GM12878 (cell line): ENCODE measurements around the gene VAC14. TPM values are rescaled to one million over a fixed set of nuclear protein-coding genes. Genes with fewer than 3 reads are reported as not detected.

Experiments
- ATAC-seq: fragments of 200-7000 bp; cut with Tn5 transposase; 3 replicates; pipeline ENCODE4 v1.9.1; 2020; ENCODE audit warnings: mild to moderate bottlenecking, moderate library complexity
- BruUV-seq: library from RNA; stranded (reverse); fragments of 400-500 nt; replicated peaks from 2 replicates; lab custom pipeline; 2021; lab: Mats Ljungman, UMichigan
- CTCF ChIA-PET: fragments of 300-600 bp; sonication (Branson Sonifier 250); formaldehyde crosslinking; extraction: SDS; loops from one replicate; lab custom pipeline; 2021; ENCODE audit warnings: inconsistent platforms; lab: Yijun Ruan, JAX
- POLR2A ChIA-PET: fragments of 350-600 bp; formaldehyde crosslinking; extraction: SDS; loops from one replicate; lab custom pipeline; 2021; ENCODE audit warnings: inconsistent platforms; lab: Charles Lee
- RAD21 ChIA-PET: fragments of 300-600 bp; sonication (Branson Sonifier 250); formaldehyde crosslinking; loops from one replicate; lab custom pipeline; 2023; ENCODE audit warnings: antibody characterized with exemption; ENCODE audit not compliant: unreplicated experiment; lab: Charles Lee
- SMC1A ChIA-PET: fragments of 300-600 bp; sonication (Branson Sonifier 250); formaldehyde crosslinking; loops from one replicate; lab custom pipeline; 2023; ENCODE audit not compliant: unreplicated experiment, uncharacterized antibody; lab: Charles Lee
- DNase-seq: peaks from one replicate; pipeline ENCODE4 v3.0.0-alpha.2; 2011; ENCODE audit warnings: low read depth, low spot score
- FAIRE-seq: peaks from 3 replicates; lab custom pipeline; 2011; peaks lifted over from hg19 to GRCh38; lab: Jason Lieb, UNC
- H2AFZ ChIP-seq: 2 replicates; pipeline ENCODE4 v1.6.0; 2011; ENCODE audit warnings: low read depth, low read length, control low read depth; ENCODE audit not compliant: control insufficient read depth
- H3K27ac ChIP-seq: 2 replicates; pipeline ENCODE4 v1.5.1; 2011; ENCODE audit warnings: control low read depth; ENCODE audit not compliant: control insufficient read depth, insufficient read depth
- H3K27me3 ChIP-seq, 2 experiments: replicated peaks in 1 of 2; 2 replicates each; pipeline versions ENCODE4 v1.6.0 to v1.6.1; 2011; ENCODE audit warnings: low read length in 1 of 2; ENCODE audit not compliant: control insufficient read depth in 2 of 2, insufficient read depth in 2 of 2
- H3K36me3 ChIP-seq, 2 experiments: 2 replicates each; pipeline ENCODE4 v1.5.1; 2011; ENCODE audit warnings: low read length in 1 of 2; ENCODE audit not compliant: control insufficient read depth in 2 of 2, insufficient read depth in 2 of 2
- H3K4me1 ChIP-seq: 2 replicates; pipeline ENCODE4 v1.6.1; 2011; ENCODE audit warnings: mild to moderate bottlenecking, low read length, moderate library complexity, mixed read lengths; ENCODE audit not compliant: control insufficient read depth, insufficient read depth
- H3K4me2 ChIP-seq: 2 replicates; pipeline ENCODE4 v1.6.0; 2011; ENCODE audit warnings: control low read depth; ENCODE audit not compliant: control insufficient read depth, insufficient read depth
- H3K4me3 ChIP-seq: fragments of 200-600 bp; sonication (generic); 2 replicates; pipeline ENCODE4 v1.5.1; 2016
- H3K79me2 ChIP-seq: 2 replicates; pipeline ENCODE4 v1.6.0; 2011; ENCODE audit warnings: low read length; ENCODE audit not compliant: control insufficient read depth, insufficient read depth
- H3K9ac ChIP-seq: 2 replicates; pipeline ENCODE4 v1.8.0; 2011; ENCODE audit warnings: low read length, control low read depth, mixed read lengths; ENCODE audit not compliant: control insufficient read depth, insufficient read depth
- H3K9me3 ChIP-seq: replicated peaks from 3 replicates; pipeline ENCODE4 v1.5.1; 2011; ENCODE audit warnings: mild to moderate bottlenecking, low read length; ENCODE audit not compliant: control insufficient read depth, insufficient read depth
- H4K20me1 ChIP-seq: 2 replicates; pipeline ENCODE4 v1.6.0; 2011; ENCODE audit not compliant: control insufficient read depth, insufficient read depth
- BHLHE40 ChIP-seq, 2 experiments: fragments of 450-650 bp in 1 of 2; IDR thresholded peaks; 2 replicates each; pipeline ENCODE4 v1.6.1; 2011 to 2017; ENCODE audit warnings: low read depth in 2 of 2, borderline replicate concordance in 1 of 2, improper control_type of control experiment in 1 of 2, low read length in 1 of 2, mild to moderate bottlenecking in 1 of 2
- CHD4 ChIP-seq: fragments of 200-600 bp; sonication (generic); IDR thresholded peaks from 2 replicates; pipeline ENCODE4 v1.6.1; 2016; ENCODE audit warnings: mild to moderate bottlenecking
- IKZF1 ChIP-seq: fragments of 450-650 bp; conservative IDR thresholded peaks from 2 replicates; pipeline ENCODE4 v1.6.1; 2017; ENCODE audit warnings: antibody characterized with exemption, mild to moderate bottlenecking
- NR2C1 ChIP-seq: fragments of 450-650 bp; IDR thresholded peaks from 2 replicates; pipeline ENCODE4 v1.6.1; 2017; ENCODE audit warnings: antibody characterized with exemption, mild to moderate bottlenecking, moderate library complexity
- ZBED1 ChIP-seq: IDR thresholded peaks from 2 replicates; pipeline ENCODE4 v1.6.1; 2016; ENCODE audit warnings: borderline replicate concordance
- ZNF592 ChIP-seq: fragments of 450-650 bp; IDR thresholded peaks from 2 replicates; pipeline ENCODE4 v1.6.1; 2017; ENCODE audit warnings: mild to moderate bottlenecking, moderate library complexity
- WGBS: methylation state at CpG from one replicate; pipeline ENCODE4 v1.1.6; 2016; ENCODE audit warnings: low lambda C conversion rate; ENCODE audit not compliant: insufficient replicate concordance, insufficient coverage; ENCODE audit errors: missing lambda C conversion rate; 5-methylcytosine and 5-hydroxymethylcytosine counted together
- in situ Hi-C: fragments of 300-500 bp; cut with MboI; formaldehyde crosslinking; loops from 9 replicates; pipeline ENCODE4 v1.14.3; 2018; ENCODE audit warnings: mixed read lengths
- intact Hi-C: fragments of 100-400 bp; cut with micrococcal nuclease; formaldehyde crosslinking; loops from one replicate; pipeline ENCODE4 v1.14.2; 2022; ENCODE audit not compliant: unreplicated experiment
- polyA plus RNA-seq, 11 experiments: library from polyadenylated mRNA; depleted of rRNA in 4 of 11; unstranded in 6 of 11; stranded (reverse) in 5 of 11; fragments of >200 nt; fragmentation: Nextera tagmentation in 4 of 11; fragmentation: Illumina TruSeq in 1 of 11; extraction: Ambion mirVana in 4 of 11; extraction: Trizol in 1 of 11; gene quantifications; 1 replicate in 1 of 11; 2 replicates in 10 of 11; pipeline versions ENCODE4 v1.2.1 to v1.2.3, GENCODE V29; 2011 to 2016; ENCODE audit warnings: inconsistent platforms in 2 of 11, missing spikeins in 2 of 11, low read depth in 1 of 11
- total RNA-seq, 4 experiments: library from RNA; depleted of rRNA in 3 of 4; stranded (reverse); fragments of >200 nt in 3 of 4; fragmentation: Illumina TruSeq in 1 of 4; extraction: Trizol in 1 of 4; gene quantifications; 2 replicates each; pipeline versions ENCODE4 v1.2.1 to v1.2.3, GENCODE V29; 2013 to 2021

The VAC14 gene
- total and polyA plus RNA-seq, 10 of the 15 experiments (the other 5 are each of a cell fraction or from before 2014, with no cell fraction given) = 1.3 to 45.5 (median 25.5) TPM

- TF ChIP-seq BHLHE40 (IDR thresholded peaks at IDR 0.05; ENCODE audit: borderline replicate concordance in 1 of 2, low read depth in 2 of 2, low read length in 1 of 2) (no peak), CHD4 (no peak), ZBED1 (no peak), NR2C1 (no peak), IKZF1 (no peak)
Measured at GRCh38 chr16:70713824-70714223, 87.1 kb downstream of the VAC14 start (continued).

- DNase-seq (no peak), ATAC-seq (no peak), FAIRE-seq (no peak)
- Histone ChIP-seq H3K9me3 (no peaks in the 10 kb centered on the region), H3K4me2 (no peak overlapping the region), H3K4me1 (no peaks in the 10 kb centered on the region), H3K9ac (no peak overlapping the region), H3K27me3 (no peaks in the 10 kb centered on the region), H3K79me2 (no peaks in the 10 kb centered on the region), H2AFZ (no peak overlapping the region), H3K4me3 (no peak overlapping the region), H4K20me1 (no peaks in the 10 kb centered on the region), H3K27ac (no peak overlapping the region), H3K36me3 (peaks cover 2% of the 10 kb centered on the region in 2 experiments; a peak in 2 of 4 replicates)
- TF ChIP-seq ZNF592 = no peak
- ChIA-PET SMC1A (no interaction called here), CTCF (no interaction called here), RAD21 (no interaction called here), POLR2A (no interaction called here)
- WGBS = 60% methylated on average over 5 of the region's 5 CpGs
- intact Hi-C loops = no loop called here
- no TSS peak for BruUV-seq
- in situ Hi-C loops = no loop called here
Measured at GRCh38 chr16:70713342-70713741, 87.6 kb downstream of the VAC14 start.
